Activated CD4-positive, alpha-beta T cell treated with anti-CD3 and anti-CD28 coated beads for 1 hour (primary cell): Measurements from ENCODE around the gene TCF4.

Experiments used
- DNase-seq: peaks from one replicate; pipeline ENCODE4 v3.0.0-alpha.2; 2020

The TCF4 gene

DNA sequence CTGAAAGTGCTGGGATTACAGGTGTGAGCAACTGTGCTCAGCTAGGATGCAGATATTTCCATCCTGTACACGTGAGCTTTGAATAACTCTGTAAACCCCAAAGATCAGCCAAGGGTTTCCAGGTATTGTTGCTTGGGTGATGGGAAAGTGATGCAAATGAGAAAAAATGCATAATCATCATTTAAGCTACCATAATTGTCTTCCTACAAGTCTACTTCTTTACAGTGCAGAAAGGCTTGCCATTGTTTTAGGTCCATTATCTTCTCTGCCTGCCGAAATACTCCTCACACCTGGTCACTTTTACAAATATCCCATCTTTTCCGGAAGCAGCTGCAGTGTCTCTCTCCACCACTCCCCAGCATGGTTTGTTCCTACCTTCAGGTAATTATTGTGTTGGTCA is 368.9 kb downstream of the TCF4 start:
- DNase-seq: no peak

DNA sequence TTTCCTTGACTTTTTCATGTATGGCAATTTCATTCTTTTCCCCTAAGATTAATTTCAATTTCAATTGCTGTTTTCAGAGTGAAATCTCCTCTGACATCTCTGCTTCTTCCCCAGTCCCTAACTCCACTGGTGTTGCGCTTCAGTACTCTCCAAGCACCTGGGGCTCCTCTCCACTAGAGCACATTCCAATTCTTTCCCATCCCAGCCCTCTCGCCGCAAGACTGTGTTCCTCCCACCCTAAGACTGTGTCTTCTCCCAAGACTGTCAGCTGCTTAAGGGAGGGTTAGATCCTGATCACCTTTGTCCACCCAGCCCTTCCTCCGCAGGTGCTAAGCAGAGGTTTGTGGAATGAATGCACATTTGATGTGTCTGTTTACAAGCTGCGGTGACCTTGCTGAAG is 373.0 kb downstream of the TCF4 start:
- DNase-seq: no peak

DNA sequence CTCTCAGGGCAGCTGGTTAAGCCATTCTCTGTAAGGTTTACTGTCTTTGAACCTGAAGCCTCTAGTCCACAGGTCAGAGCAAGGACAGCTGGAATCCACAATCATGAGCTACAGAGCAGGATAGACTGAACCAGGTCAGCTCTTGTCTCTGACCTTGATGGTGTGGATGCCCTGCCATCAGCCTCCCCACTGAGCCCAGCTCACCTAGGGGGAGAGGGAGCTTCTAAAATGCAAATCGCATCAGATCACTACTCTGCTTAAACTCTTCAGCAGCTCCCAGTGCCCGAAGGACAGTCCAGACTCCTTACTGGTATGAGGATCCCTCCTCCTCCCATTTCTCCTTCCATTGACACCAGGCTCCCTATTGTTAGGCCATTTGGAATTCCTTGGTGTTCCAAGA is 373.5 kb downstream of the TCF4 start:
- DNase-seq: no peak

DNA sequence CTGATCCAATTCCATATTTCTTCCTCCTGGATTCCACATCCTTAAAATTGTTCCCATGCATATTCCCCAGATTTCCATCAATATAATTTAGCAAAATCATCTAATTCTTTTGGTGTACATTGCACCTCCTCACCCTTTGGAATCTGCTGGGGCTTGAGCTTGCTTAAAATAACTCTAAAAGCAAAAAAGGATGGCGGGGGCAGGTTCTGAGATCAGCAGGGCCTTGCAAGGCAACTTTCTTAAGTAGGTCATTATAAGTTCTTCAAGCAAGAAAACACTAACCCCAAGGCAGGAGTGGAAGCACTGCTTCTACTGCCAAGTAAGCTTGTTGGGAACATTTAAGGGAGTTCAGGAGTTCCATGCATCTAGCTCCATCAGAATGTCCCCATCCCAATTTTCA is 374.4 kb downstream of the TCF4 start:
- DNase-seq: no peak

DNA sequence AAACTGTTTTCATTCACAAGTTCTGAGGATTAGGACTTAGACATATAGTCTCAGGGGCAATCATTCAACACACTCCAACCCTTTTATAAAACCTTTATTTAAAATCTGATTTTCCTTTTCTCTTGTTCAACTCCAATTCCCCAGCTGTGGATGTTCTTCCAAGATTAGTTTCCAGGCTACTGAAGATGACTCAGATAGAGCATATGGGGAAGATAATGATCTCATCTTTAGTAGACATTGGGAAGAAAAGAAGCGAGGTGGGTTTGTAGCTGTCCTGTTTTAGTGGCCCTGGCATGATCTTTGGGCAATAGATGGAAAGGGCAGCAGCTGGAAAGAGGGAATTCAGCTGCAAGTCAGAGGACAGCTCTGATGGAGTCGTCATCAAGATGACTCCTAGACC is 381.1 kb downstream of the TCF4 start:
- DNase-seq: no peak

DNA sequence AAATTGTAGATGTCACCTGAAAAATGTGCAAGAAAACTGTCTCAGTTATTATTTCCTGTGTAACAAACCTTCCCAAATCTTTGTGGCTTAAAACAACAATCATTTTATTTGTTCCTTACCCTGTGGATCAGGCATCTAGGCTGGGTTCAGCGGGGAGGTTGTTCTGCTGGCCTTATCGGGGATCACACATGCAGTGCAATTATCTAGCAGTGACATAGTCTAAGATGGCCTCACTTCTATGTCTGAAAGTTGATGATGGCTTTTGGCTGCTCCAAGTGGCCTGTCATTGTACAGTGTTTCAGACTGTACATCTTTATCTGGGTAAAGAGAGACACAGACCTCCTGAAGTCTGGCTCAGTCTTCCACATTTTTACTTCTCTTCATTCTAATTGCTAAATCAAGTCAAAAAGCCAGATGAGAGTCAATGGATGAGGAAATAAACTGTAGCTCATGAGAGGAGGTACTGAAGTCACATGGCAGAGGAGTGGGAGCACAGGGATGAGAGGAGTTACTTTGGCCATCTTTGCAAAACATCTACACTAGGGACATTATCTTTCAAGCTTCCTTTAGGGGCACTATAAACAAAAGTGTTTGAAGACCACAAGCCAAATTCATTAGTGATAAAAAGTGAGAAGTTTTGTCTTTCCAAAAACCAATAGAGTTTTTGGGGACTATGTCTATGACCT is 385.6 kb downstream of the TCF4 start:
- no peak for DNase-seq

DNA sequence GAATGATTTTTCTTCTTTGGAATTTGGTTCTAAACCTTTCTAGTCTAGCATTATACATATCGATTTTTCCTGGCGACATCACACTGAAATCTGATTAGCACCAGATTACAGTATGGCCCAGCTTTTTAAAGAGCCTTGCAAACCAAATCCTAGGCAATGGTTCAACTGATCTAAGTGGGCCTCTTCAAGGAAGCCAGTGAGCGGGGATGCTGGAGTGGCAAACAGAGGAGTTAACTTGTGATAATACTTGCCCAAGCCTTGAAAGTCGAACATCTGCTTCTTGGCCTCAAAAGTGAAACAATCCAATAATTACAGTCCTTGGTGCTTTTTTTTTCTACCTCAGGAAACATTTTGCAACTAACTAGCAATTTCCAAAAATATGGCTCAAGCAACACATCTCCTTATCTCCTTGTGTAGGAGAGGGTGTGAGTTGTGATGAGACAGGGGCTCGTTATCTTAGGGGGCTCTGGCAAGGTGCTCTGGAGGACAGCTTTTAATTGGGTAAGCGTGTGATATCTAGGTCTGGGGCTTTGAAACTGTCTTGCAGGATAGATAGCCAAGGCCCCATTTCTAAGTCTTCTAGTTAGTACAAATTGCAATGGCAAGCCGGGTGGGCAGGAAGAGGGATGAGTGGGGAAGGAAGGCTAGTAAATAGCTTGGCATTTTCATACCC is 388.6 kb downstream of the TCF4 start:
- no peak for DNase-seq

DNA sequence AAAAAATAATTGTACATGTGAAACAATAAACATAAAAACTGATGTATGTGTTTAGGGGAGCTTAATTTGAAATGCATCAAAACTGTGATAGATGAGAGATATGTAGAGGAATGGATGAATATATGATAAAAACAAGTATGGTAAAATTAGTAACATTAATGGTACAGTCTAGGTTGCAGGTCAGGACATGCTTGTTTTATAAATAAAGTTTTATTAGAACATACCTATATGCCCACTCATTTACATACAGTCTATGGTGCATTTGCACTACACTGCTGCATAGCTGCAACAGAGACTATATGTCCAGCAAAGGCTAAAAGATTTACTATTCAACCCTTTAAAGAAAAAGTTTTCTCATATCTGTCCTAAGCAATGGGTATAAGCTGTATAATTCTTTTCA is 392.1 kb downstream of the TCF4 start:
- DNase-seq: no peak

DNA sequence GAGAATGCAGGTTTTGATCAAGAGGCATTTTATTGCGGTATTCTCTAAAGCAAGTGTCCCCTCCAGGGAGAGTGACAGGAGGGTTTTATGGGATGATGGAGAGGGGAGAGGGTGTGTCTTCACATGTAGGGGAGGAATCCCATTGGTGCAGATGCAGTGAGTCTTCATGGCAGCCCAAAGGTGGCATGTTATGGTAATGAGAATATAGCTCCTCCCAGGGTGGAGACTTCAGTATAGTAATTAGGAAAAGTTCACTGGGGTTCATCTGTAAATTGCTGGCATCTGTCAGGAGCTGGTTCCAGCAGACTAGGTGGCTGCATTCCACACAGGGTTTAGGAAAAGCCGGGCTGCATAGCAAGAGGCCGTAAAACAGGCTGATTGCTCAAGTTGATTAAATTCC is 398.0 kb downstream of the TCF4 start:
- no peak for DNase-seq

DNA sequence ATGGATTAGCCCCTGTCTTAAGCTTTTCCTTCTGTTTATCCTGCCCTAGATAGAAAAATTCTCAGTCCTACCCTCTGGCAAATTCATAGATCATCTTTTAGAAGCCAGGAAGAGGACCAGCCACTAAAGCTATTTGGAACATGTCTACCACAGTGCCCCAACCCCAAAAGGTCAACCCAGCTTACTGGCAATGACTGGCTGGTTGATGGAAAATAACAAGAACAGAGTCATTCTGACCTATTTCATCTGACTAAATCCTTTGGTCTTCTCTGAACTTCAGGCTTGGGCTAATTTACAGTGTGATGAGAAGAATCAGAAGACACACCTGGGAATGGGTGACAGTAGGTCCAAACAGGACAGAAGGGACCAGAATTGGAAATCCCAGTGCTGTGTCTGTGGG is 401.4 kb downstream of the TCF4 start:
- no peak for DNase-seq

DNA sequence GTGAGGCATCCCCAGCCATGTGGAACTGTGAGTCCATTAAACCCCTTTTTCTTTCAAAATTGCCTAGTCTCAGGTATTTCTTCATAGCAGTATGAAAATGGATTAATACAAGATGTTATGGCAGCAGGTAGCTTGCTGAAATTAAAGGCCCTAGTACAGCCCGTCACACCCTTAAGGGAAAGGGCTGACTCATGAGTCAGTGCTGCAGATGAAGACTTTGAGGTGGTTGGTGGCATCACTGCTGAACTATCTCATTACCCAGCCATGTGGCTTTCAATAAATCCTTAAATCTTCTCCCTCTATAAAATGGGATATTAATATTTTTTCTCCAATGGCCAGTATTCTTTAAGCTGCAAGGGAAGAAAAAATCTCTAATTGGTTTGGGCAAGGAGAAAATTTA is 402.6 kb downstream of the TCF4 start:
- DNase-seq: no peak

DNA sequence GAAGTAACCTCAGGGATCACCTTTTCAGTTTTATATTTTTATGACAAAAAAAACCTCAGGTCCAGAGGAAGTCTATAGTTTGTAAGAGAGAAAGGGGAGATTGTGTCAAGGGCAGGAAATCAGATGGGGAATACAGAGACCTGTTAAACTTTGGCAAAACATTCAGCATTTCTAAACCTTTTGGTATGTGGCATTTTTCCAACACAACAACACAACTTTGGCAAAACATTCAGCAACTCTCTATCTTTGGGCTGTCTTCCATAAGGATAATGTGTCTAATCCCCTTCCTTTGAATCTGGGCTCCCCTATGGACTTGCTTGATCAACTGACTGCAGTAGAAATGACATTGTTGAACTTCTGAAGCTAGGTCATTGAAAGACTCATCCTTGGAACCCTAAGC is 408.2 kb downstream of the TCF4 start:
- no peak for DNase-seq

DNA sequence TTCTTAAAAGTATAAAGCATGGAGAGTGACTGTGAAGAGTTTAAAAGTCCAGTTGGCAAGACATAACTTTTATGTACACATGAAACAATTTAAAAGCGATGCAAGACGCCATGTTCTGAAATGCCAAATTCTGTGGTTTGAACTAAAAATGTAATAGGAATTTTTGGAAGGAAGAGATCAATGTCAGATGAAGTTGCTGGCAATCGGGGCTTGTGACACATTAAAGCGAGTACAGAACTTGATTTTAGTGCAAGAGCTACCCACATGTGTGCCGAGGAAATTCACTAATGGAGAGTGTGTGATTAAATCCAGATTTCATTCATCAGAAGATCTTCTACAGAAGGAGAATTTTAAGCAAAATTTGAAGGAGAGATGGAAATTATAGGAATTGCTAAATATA is 408.6 kb downstream of the TCF4 start:
- no peak for DNase-seq

DNA sequence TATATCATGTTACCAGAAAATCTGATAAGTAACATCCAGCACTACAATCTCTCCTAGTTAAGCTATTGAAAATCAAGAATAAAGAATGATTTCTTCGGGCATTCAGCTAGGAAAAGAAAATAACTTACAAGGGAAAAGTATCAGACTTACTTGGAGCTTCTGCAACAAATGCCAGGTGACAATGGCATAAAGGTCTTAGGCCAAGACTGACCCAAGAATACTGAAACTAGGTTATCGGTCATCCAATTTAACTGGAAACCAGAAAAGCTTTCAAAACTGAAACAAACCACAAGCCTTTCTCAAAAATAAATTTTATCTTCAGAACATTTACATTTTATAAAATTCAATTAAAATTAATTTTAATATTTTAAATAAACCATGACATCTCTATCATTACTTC is 414.7 kb downstream of the TCF4 start:
- no peak for DNase-seq
